Tibial nerve (tissue), 4 donors: Measurements from ENCODE around the gene PRCD. TPM values are rescaled to one million over a fixed set of nuclear protein-coding genes. Genes with fewer than 3 reads are reported as not detected.
A peak's percentile ranks its signal among the peaks of the same experiment; 100 is the strongest.
"Not testable (repeated sequence)": the region's sequence is repeated elsewhere in the genome, so short reads cannot be mapped to it uniquely, and the experiment has no call there.

ENCODE experiments used
- DNase-seq, 2 donors: peaks; one replicate each; pipeline ENCODE4 v3.0.0-alpha.2; 2019; ENCODE audit warnings: low spot score in 2 of 2
- H3K27ac ChIP-seq, 4 donors: fragments of 200-600 bp; sonication (generic) in 3 of 4; one replicate each; pipeline ENCODE4 v1.5.1; 2017 to 2019; ENCODE audit warnings: mild to moderate bottlenecking in 1 of 4
- H3K27me3 ChIP-seq, 2 donors: fragments of 200-600 bp; sonication (generic) in 1 of 2; one replicate each; pipeline versions ENCODE4 v1.5.1 to v1.6.0; 2017 to 2019
- H3K36me3 ChIP-seq, 3 donors: fragments of 200-600 bp; sonication (generic); one replicate each; pipeline ENCODE4 v1.5.1; 2018 to 2019
- H3K4me1 ChIP-seq, 4 donors: fragments of 200-600 bp; sonication (generic) in 3 of 4; one replicate each; pipeline ENCODE4 v1.5.1; 2017 to 2019
- H3K4me3 ChIP-seq, 4 donors: fragments of 200-600 bp; sonication (generic) in 3 of 4; one replicate each; pipeline ENCODE4 v1.5.1; 2017 to 2019; ENCODE audit warnings: mild to moderate bottlenecking in 1 of 4, moderate library complexity in 1 of 4
- H3K9me3 ChIP-seq, 4 donors: fragments of 200-600 bp; sonication (generic) in 3 of 4; one replicate each; pipeline ENCODE4 v1.5.1; 2017 to 2019
- EP300 ChIP-seq, 2 donors: sonication (generic); formaldehyde crosslinking; IDR thresholded peaks; one replicate each; pipeline ENCODE4 v1.6.1; 2017; ENCODE audit warnings: antibody characterized with exemption in 2 of 2, mild to moderate bottlenecking in 1 of 2
- POLR2A ChIP-seq, 2 donors: fragments of 450-650 bp; IDR thresholded peaks; one replicate each; pipeline ENCODE4 v1.6.1; 2017; ENCODE audit warnings: antibody characterized with exemption in 2 of 2, mild to moderate bottlenecking in 2 of 2, moderate library complexity in 2 of 2
- WGBS, 2 donors: methylation state at CpG; one replicate each; pipeline ENCODE4 v1.1.5; 2018; 5-methylcytosine and 5-hydroxymethylcytosine counted together
- total RNA-seq, 4 donors: library from RNA; depleted of rRNA; stranded (reverse); fragments of >200 nt; gene quantifications; one replicate each; pipeline ENCODE4 v1.1.0, GENCODE V29; 2016
- TF ChIP-seq, protein P1 (sequence below), 5 experiments: fragments of 200-600 bp in 3 of 5; fragments of 450-650 bp in 2 of 5; sonication (generic) in 3 of 5; IDR thresholded peaks; one replicate each; pipeline ENCODE4 v1.5.1; 2016 to 2019; ENCODE audit warnings: antibody characterized with exemption in 5 of 5, mild to moderate bottlenecking in 3 of 5, moderate library complexity in 2 of 5

PRCD gene
- total RNA-seq, 4 donors from 2014 or later, result 6.6 to 23.5 (median 14.1) TPM

DNA sequence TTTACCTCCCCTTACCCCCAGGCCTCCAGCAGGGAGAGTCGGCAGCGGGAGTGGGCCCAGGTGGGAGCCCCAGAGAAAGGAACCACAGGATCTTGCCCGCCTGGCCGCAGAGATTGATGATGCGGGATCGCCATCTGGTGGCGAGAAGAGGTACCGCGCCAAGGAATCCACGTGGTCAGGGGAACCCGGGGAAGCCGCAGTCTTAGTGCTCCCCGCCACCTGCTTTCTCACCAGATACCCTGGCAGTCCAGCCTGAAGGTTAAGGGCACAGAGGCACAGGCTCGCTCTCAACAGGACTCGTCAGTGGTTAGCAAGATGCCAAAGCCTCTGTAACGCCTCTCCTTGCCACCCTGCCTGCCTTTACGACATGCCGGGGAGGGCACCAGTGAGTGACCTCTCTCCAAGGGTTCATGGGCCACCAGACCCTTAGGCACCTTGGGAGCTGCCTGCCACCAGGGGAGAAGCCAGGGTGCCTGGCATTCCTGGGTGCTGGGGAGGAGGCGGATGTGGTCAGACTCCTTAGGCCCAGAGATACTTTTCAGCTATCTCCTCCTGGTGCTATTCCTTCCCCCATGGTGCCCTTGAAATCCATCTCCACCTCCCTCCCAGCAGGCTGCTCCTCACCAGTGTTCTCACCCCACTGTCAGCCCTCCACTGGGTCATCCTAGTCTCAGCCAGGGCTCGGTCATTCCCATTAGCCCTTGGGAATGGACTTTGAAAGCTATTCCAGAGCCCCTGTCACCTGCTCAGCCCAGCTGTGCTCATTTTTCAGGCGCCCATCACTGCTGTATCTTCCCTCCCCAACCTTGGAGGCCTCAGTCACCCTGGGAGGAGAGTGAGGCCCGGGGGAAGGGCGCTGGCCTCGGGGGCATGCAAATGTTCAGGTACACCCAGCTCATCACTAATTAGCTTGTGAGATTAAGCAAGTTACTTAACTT is 33.2 kb upstream of the PRCD start:
- TF ChIP-seq, protein P1, sequence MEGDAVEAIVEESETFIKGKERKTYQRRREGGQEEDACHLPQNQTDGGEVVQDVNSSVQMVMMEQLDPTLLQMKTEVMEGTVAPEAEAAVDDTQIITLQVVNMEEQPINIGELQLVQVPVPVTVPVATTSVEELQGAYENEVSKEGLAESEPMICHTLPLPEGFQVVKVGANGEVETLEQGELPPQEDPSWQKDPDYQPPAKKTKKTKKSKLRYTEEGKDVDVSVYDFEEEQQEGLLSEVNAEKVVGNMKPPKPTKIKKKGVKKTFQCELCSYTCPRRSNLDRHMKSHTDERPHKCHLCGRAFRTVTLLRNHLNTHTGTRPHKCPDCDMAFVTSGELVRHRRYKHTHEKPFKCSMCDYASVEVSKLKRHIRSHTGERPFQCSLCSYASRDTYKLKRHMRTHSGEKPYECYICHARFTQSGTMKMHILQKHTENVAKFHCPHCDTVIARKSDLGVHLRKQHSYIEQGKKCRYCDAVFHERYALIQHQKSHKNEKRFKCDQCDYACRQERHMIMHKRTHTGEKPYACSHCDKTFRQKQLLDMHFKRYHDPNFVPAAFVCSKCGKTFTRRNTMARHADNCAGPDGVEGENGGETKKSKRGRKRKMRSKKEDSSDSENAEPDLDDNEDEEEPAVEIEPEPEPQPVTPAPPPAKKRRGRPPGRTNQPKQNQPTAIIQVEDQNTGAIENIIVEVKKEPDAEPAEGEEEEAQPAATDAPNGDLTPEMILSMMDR (IDR thresholded peaks at IDR 0.05), result peak; percentile 90 to 99 (median 92)
- TF ChIP-seq POLR2A (IDR thresholded peaks at IDR 0.05) (no peak), EP300 (IDR thresholded peaks at IDR 0.05) (no peak)
- Histone ChIP-seq H3K4me1 (peaks cover 0 to 23% (median 6%) of the 10 kb centered on the region in 4 donors), H3K27me3 (no peaks in the 10 kb centered on the region), H3K36me3 (no peaks in the 10 kb centered on the region), H3K4me3 (no peak overlapping the region), H3K9me3 (no peaks in the 10 kb centered on the region), H3K27ac (no peak overlapping the region)
- 26 to 60% methylated on average over 11 to 24 of the region's 24 CpGs for WGBS, 2 donors
- peak; percentile 80 to 94 for DNase-seq

DNA sequence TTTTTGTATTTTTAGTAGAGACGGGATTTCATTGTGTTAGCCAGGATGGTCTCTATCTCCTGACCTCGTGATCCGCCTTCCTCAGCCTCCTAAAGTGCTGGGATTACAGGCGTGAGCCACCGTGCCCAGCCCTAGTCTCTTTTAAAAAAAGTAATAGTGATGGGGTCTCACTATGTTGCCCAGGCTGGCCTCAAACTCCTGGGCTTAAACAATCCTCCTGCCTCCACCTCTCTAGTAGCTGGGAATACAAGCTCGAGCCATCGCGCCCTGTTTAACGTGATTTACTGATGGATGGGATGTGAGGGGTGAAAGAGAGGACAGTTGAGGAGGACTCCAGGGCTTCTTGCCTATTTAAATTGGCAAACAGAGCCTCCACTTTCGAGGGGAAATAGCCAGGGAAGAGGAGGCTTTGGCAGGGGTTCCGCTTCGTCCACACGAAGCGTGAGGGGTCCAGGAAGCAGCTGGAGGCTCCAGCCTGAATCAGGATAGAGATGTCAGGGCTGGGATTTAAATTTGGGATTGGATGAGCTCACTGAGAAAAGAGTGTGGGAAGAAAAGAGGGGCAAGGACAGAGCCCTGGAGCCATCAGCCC is 31.3 kb upstream of the PRCD start:
- peaks cover 0 to 19% (median 0%) of the 10 kb centered on the region in 4 donors for H3K4me1 ChIP-seq
- not testable (repeated sequence) for H3K27me3 ChIP-seq, H3K36me3 ChIP-seq, H3K27ac ChIP-seq, DNase-seq, H3K4me3 ChIP-seq, H3K9me3 ChIP-seq
- WGBS, 2 donors, result 69 to 74% methylated on average over 14 of the region's 14 CpGs

DNA sequence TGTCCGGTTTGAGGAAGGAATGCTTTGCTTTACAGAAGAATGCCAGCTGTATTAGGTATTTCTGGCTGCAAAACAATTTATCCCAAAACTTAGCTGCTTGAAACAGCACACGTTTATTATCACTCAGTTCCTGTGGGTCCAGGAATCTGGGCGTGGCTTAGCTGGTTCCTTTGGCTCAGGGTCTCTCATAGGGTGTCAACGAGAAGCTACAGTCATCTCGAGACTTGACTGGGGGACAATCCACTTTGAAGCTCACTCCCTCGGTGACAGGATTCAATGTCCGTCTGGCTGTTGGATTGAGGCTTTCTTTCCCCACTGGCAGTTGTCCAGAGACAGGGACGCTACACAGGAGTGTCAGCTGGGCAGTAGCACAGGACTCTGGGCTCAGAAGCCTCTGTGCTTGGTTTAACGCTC is 29.0 kb upstream of the PRCD start:
- no peak for DNase-seq
- Histone ChIP-seq H3K36me3 (no peaks in the 10 kb centered on the region), H3K4me1 (peaks cover 0 to 30% (median 2%) of the 10 kb centered on the region in 4 donors), H3K27ac (no peak overlapping the region), H3K27me3 (no peaks in the 10 kb centered on the region), H3K9me3 (no peaks in the 10 kb centered on the region), H3K4me3 (no peak overlapping the region)
- TF ChIP-seq, protein P1 (IDR thresholded peaks at IDR 0.05), result no peak
- TF ChIP-seq POLR2A (IDR thresholded peaks at IDR 0.05) (no peak), EP300 (IDR thresholded peaks at IDR 0.05) (no peak)
- 40 to 45% methylated on average over 9 of the region's 9 CpGs for WGBS, 2 donors

DNA sequence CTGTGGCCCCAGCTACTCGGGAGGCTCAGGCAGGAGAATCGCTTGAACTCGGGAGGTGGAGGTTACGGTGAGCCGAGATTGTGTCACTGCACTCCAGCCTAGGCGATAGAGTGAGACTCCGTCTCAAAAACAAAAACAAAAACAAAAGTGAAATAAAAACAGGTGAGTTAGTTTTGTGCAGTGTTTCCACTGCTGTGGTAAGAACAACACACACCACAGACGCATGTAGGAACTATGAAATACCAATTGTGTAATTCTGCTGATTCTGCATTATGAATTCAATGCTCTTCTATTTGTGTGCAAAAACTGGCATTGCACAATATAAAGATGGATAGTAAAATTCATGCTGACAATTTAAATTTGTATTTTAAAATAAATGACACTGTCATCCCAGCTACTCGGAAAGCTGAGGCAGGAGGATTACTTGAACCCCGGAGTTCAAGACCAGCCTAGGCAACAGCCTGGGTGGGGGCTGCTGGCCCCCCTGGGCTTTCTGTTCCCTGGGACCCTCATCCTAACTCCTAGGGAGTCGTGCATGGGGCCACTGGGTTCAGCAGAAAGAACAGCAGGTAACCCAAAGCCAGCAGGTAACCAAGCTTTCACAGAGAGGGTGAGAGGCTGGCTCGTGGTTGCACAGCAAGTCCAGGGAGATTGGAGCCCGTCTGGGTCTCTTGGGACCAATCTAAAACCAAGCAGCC is 28.0 kb upstream of the PRCD start:
- DNase-seq, result no peak
- no peaks in the 10 kb centered on the region for H3K27me3 ChIP-seq
- H3K4me1 ChIP-seq, result peaks cover 0 to 26% (median 5%) of the 10 kb centered on the region in 4 donors
- no peak overlapping the region for H3K4me3 ChIP-seq
- TF ChIP-seq EP300 (IDR thresholded peaks at IDR 0.05), result peak in 1 of 2 donors; percentile 64
- no peak for TF ChIP-seq POLR2A (IDR thresholded peaks at IDR 0.05)
- TF ChIP-seq, protein P1 (IDR thresholded peaks at IDR 0.05), result no peak
- H3K9me3 ChIP-seq, result no peaks in the 10 kb centered on the region
- 72 to 75% methylated on average over 11 to 13 of the region's 13 CpGs for WGBS, 2 donors
- no peak overlapping the region for H3K27ac ChIP-seq
- H3K36me3 ChIP-seq, result no peaks in the 10 kb centered on the region

DNA sequence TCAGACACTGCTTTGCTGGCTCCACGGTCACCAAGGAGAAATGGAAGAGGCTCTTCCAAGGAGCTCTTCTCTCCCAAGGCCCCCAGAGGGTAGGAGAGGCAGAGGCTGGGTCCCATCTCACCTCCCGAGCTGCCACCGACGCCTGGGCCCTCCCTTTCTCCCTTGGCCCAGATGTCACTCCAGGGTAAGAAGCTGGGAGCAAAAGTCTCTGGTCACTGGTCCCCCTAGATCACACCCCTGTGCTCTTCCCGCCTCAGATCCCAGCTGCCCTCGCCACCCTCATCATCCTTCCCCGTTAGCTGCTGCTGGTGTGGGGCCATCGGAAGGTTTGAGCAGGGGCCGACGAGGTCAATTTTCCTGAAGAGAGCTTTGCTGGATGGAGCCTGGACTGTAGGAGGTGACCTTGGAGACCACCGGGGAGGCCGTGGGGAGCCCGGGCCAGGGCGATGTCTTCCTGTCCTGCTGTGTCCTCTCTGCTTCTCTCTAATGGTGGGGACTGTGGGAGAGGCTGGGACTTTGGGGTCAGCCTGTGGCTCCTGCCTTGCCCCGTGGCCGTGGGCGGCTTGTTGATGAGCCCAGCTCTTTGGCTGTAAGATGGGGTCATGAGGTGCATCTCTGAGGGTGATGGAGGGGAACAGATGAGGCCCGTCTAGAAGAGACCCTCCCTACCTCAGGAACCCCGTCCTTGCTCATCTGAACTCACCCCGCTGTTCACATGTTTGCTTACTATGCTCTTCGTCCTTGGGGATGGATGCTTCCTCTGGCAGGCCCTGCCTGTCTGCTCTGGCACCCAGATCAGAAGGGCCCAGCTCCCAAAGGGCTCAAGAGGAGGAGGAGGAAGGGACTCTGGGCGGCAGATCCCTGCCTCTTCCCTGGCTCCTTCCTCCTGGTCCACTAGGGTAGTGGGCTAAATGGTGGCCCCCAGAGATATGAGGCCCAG is 27.2 kb upstream of the PRCD start:
- Histone ChIP-seq H3K27ac (no peak overlapping the region), H3K36me3 (no peaks in the 10 kb centered on the region), H3K9me3 (no peaks in the 10 kb centered on the region), H3K4me1 (peaks cover 0 to 26% (median 5%) of the 10 kb centered on the region in 4 donors), H3K27me3 (no peaks in the 10 kb centered on the region), H3K4me3 (no peak overlapping the region)
- 70 to 72% methylated on average over 22 of the region's 22 CpGs for WGBS, 2 donors
- TF ChIP-seq POLR2A (IDR thresholded peaks at IDR 0.05), result no peak
- TF ChIP-seq, protein P1 (IDR thresholded peaks at IDR 0.05), result no peak
- TF ChIP-seq EP300 (IDR thresholded peaks at IDR 0.05), result no peak
- no peak for DNase-seq
